HEK293T (cell line): ENCODE data around the gene TM4SF5.

Experiments
- ELF4 ChIP-seq: fragments of 450-650 bp; IDR thresholded peaks from 2 replicates; pipeline ENCODE4 v1.6.1; 2017; ENCODE audit warnings: antibody characterized with exemption
- FOXM1 ChIP-seq: fragments of 450-650 bp; IDR thresholded peaks from 2 replicates; pipeline ENCODE4 v1.6.1; 2017; ENCODE audit warnings: mild to moderate bottlenecking, borderline replicate concordance

DNA sequence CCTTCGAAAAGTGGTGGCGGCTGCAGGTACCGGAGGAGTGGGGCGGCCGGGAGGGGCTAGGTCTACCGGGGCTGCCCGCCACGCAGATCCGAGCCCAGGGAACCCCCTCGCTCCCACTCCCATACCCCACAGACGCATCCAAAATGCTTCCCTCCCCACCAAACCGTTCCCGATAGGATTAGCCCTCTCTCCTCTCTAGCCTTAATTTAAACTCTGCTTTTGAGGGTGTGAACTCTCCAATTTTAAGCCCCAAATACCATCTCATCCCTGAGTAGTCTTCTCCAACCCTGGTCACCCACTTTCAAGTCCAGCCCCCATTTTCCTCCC, 31.7 kb upstream of the TM4SF5 start:
- no peak for TF ChIP-seq FOXM1
- TF ChIP-seq ELF4, result no peak
